NCI-H1436 (cell line): ENCODE data around the gene PRIMPOL.

Experiments
- DNase-seq: peaks from one replicate; lab custom pipeline; 2025; lab: John Stamatoyannopoulos, UW

PRIMPOL gene

DNA sequence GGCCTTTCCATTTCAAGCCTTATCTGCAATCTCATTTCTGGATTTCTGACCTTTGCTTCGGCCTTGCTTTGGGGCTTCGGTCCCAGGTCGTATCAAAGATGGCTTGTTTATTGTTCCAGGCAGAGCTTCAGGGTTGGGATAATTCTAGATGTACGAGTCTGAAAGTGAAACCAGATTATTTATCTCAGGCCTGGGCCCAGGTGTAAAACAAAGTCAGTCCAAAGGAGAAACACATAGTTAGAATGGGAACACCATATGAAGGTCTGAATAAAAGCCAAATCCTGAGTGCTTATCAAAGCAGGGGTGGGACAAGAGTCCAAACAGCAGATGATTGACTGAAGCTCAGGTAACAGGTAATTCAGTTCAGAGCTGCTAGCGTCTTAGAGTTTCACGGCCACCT, 17.1 kb downstream of the PRIMPOL start:
- DNase-seq: no peak

DNA sequence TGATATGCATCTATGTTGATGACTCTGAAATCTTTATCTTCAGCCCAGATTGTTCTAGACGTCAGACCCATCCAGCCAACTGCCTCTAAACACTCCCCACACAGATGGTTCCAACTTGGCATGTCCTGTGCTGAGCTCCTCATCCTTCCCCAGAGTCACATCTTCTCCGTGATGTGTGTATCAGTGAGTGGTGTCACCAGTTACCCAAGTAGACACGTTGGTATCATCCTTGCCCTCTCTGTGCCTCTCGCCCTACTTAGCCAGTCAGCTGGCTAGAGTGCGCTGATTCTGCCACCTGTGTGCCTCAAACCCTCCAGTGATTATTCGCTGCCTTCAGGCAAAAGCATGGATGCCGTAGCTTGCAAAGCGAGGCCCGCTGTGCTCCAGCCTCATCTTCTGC, 18.6 kb downstream of the PRIMPOL start:
- no peak for DNase-seq

DNA sequence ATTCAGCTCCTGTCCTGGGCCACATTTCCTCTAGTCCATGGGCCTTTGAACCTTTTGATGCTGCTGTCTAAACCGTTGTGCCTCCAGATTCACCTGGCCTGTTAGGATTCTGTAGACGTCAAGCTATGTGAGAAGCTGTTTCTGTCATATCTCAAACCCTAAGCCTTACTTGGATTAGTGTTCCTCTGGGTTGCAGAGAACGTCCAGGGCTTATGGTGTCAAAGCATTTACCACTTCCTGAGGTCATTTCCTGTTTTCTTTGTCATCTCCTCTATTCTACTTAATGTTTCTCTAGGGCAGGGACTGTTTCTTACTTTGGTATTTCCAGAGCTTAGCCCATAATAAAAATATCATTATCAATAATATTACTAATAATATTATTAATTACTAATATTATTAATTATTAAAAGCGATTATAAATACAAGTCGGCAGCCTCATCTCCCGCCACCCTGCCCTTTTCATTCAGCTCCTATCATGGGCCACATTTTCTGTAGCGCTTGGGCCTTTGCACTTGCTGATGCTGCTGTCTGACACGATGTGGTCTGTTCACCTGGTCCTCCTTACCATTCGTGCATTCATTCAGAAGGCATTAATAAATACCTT, 19.1 kb downstream of the PRIMPOL start:
- no peak for DNase-seq

DNA sequence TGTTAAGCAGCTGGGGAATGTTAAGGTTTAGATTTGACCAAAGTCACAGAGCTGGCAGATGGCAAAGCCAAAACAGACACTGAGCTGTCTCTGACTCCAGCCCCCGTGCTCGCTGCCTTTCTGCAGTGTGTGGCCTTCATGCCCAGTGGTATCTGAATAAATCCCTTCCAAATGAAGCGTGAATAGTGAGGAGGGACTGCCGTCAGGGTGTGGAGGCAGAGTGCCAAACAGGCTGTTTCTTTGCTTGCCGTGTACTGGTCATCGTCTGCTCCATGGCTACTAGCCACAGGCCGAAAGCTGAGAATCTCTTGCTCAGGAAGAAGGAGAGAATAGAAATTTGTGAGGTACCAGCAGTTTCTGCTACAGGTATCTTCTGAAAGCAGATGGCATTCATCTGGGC, 19.7 kb downstream of the PRIMPOL start:
- no peak for DNase-seq

DNA sequence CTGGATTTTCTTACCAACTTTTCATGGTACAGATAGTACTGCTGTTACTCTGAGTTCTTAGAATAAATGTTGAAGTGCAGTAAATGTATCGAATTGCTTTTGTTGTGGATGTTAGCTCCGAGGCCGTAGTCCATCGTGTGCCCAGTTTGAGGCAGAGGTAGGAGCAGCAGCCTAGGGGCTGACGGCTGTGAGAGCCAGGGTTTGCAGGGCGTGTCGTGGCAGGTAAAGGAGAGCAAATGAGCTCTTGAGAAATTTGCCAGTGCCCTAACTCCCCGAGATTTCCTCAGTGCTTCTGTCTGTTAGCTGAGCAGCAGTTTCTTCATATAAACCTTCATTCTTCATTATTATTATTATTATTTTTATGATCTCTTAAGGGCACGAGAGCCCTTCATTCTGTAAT, 21.6 kb downstream of the PRIMPOL start:
- no peak for DNase-seq

DNA sequence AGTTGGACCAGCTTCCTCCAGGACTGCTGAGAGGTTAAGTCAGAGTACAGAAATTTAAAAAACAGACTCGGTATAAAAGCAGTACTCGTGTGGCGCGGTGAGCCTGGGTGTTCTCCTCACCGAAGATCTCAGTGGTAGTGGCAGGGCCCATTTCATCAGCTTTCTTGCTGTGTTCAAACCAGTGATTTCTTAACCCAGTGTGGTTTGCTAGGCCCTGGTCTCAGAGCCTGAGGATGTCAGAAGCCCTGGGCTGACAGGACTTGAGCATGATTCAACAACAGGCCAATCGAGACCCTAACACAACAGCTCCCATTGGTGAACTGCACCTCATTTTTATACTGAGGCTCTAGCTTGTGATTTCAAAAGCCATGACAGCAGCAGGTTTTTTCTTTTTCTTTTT, 23.2 kb downstream of the PRIMPOL start:
- no peak for DNase-seq

DNA sequence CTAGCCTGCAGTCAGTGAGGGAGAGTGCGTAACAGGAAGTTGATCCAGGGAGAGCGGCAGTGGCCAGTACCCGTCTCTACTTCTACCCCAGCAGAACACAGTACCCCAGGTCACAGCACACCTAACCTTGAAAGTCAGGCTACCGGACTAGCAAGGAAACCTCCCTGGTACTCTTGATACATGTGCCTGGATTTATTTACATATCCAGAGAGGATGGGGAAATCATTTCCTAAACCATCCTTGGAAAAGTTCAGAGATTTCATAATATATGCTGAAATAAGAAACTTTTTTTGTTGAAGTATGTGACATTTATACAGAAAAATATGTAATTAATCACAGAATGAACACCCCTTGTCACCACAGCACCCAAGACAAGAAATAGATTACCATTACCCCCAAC, 24.5 kb downstream of the PRIMPOL start:
- no peak for DNase-seq

DNA sequence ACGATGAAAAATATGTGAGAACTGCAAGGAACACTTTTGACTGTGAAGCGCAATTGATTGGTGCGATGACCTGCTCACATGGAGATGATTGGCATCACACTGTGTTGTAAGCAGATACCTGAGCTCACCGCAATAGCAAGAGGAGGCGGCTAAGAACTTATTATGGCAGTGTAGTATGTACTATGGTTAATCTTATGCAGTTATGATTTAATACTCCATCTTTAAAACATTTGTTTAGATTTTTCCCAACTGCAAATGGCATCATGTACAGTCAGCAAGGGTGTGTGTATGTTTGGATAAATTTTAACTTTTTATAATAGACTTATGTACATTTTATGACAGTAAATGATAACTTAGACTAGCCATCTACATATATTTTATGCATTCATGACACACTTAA, 25.5 kb downstream of the PRIMPOL start:
- no peak for DNase-seq

DNA sequence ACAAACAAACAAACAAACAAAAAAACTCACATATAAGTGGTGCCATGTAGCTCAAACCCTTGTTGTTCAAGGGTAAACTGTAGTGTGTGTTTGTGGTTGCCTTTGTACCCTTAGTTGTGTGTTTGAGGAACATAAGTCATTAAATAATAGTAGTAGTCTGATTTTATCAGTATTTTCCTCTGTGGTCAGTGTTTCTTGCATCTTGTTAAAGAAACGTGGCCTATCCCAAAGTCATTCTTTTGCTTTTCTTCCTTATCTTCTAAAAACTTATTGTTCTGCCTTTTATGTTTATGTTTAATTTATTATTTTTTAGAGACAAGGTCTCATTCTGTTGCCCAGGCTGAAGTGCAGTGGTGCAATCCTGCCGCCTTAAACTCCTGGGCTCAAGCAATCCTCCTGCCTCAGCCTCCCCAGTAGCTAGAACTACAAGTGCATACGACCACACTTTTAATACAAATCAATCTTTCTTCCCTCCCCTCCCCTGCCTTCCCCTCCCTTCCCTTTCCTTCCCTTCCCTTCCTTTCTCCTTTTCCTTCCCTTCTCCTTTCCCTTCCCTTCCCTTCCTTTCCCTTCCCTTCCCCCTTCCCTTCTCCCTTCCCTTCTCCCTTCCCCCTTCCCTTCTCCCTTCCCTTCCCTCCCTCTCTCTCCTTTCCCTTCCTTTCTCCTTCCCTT, 26.4 kb downstream of the PRIMPOL start:
- DNase-seq: no peak

DNA sequence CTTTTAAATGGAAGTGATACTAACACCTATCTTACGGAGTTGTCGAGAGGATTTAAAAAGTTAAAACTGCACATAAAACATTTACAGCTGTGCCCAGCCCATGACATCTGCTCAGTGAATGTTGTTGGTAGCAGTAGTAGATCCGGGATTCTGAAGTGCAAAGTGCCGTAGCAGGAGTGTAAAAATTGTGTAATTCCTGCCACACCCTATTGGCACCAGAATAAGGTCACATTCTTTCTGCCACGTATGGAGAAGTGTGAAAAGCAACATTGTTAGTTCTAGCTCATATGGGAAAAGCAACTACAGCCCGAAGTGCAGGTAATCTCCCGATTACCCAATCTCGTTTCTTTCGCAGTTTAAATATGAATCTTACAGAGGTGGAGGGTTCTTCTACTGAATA, 31.2 kb downstream of the PRIMPOL start:
- DNase-seq: no peak

DNA sequence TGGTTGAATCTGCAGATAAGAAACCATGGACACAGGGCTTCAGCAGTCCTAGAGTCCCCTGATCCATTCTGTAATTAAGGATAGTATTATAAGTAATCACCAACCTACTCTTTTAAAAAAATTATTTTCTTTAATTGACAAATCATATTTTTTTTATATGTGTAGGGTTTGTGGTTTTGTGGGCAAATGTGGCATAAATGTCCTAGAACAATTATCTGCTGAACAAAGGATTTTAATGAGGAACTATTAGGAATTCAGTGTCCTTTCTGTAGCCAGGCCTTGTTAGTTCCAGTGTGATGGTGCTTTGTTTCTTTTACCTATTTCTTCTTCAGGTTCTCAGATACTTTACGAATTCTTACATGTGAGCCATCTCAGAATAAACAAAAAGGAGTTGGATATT, 32.4 kb downstream of the PRIMPOL start:
- DNase-seq: no peak

DNA sequence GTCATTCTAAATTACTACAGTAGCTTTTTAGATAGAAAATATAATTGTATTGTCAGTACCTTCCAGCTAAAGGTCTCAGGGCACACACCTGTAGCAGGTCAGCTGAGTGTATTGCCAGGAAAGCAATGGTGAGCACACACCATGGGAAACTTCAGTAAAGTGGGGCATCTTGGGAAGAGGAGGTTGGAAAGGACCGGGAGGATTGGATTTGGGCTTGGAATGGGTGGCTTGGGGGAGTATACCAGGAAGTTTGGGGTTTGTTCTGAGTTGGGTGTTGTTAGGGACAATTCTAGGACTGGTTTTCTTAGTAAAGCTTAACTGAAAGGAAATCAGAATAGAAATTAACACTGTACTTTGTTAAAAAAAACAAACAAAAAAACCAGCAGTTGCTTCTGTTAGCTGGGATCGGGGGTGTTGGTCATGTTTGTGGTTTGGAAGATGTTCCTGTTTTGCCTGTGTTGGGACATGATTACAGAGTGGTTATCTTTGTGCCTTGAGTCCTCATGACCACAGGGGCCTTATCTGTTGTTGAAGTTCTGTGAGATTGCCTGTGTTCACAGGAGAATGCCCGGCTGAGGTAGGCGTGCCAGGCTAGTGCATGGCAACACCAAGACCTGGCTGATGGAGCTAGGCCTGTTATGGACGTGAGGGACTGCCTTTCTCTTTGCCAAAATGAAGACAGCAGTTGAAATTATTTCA, 35.1 kb downstream of the PRIMPOL start:
- DNase-seq: no peak

DNA sequence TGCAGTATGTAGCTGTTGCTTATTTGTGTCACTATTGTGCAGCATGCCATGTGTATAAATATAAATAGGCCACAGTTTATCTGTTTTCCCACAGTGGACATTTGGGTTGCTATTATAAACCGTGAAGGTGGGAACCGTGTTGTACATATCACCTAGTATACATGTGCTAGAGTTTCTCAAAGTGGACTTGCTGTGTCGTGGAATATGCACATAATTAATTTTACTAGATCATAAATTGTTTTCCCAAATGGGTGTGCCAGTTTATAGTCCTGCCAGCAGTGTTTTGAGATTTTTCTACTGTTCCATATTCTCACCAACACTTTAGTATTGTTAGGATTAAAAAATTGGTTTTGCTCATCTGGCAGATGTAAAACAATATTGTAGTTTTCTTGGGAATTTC, 38.5 kb downstream of the PRIMPOL start:
- DNase-seq: no peak

DNA sequence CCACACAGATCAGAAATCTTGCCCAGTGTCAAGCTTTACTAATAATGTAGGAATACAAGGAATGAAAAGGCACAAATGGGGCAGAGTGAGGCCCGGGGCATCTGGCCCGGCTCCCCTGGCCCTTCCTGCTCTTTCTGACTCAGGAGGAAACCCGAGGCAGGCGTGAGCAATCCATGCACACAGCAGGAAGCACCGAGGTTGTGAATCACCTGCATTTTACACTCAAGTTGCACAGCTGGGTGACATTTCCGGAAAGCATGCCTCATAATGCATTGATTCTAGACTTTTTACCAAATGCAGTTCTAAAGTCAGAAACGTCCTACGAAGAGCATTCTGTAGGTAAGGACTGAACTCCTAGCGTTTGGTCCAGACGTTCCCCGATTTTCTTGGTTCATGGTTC, 38.9 kb downstream of the PRIMPOL start:
- DNase-seq: no peak

DNA sequence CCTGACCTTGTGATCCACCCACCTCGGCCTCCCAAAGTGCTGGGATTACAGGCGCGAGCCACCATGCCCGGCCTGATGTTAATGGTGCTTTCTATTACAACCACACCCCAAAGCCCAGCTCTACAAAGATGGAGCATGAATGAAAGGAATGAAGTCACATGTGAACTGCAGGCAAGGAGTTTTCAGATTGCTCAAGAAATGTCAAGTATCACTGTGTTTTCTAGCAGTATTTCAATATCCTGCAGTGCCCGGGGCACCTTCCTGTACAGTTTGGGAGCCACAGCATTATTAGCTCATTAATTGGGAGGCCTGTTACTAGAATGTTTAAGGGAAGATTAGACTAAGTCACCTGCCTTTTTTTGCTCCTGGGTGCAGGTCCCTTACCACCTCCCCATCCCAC, 40.1 kb downstream of the PRIMPOL start:
- no peak for DNase-seq

DNA sequence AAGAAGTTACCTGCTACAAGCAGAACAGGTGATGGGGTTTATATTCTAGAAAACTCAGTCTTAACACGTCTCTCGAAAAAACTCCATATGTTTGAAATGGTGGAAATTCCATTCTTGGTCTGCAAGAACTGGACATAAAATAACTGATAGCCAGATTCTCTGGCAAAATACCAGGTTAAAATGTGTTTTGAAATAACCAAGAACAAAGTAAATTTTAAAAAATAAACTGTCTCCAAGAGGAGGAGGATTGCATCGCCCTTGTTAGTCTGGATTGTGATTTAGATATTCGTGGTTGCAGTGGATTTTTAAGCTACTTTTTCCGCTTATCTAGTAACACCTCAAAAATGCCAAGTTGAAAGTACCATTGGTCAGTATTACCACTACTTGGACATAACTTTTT, 43.5 kb downstream of the PRIMPOL start:
- no peak for DNase-seq

DNA sequence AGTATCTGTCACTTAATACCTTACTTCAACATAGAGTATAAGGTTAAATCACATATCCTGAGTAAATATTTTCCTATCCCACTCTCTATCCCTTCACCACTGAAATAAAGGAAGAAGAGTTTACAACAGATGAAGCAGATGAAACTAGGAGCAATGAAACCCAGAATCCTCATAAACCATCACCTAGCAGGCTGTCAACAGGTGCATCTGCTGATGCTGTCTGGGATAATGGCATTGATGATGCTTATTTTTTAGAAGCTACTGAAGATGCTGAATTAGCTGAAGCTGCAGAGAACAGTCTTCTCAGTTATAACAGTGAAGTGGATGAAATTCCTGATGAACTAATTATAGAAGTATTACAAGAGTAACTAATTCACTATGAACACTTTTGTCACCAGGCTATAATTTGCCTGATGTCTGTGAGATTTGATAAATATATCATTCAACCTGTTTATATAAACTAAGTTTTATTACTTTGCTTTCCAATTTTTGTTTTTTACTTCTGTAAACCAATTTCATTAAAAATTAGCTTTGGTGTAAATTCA, 44.9 kb downstream of the PRIMPOL start:
- DNase-seq: no peak

DNA sequence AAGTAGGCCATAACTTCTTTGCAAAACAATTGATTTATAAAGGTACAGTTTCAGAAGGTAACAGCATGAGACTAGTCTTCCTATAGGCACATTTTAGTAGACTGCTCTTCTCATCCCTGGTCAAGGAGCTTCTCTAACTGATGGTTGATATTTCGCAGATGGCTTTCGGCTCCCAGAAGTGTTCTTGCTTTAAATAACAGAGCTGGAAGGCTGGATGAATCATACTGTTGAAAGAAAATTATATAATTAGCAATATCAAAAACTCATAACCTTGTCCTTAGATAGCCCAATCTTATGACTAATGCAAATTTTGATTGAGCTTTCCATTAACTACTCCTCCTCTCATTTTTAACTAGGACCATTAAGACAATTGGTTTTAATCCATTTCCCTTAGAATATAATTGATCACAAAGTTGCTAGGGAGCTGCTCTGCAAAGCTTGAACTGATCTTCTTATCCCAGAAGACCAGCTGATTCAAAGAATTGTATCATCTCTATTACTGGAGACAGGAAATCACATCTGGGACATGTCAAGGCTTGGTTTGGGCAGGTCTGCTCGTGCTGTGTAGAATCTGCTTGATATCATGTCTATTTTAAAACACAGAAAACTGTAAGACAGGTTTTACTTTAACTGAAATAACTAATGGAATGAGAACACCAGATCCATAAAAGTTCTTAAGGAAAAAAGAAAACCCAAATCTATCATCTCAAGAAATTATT, 45.8 kb downstream of the PRIMPOL start:
- no peak for DNase-seq

DNA sequence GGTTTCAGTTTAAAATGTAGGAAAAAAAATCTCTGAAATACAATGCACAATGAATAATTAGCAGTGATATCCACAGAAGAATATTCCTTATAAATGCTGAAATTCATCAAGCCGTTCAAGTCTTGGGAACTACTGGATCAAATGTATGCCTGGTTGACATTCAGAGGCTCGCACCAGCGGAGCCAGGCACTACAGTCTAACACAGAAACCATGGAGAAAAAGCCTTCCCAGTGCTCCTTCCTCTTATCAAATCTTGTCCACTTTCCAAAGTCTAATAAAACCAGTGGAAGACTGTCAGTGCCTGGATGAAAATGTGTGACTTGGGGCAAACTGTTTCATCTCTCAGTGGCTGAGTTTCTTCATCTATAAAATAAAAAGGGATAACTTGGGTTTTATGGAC, 48.4 kb downstream of the PRIMPOL start:
- DNase-seq: no peak

DNA sequence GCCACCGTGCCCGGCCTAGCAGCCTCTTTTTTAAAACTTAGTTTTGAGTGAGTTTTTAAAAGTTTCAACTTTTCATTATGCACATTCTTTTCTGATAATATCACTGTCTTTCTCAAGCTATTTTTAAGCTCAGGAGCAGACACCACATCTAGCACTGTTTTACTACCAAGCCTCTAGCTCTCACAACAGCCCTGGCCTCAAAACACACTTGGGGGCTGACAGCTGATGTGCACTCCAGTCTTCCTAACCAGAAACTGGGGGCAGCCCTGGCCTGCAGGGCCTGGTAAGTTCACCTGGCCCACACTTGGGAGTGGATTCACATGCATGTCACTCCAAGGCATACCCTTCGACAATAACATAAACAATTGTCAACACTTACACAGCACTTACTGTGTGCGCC, 50.4 kb downstream of the PRIMPOL start:
- DNase-seq: no peak

DNA sequence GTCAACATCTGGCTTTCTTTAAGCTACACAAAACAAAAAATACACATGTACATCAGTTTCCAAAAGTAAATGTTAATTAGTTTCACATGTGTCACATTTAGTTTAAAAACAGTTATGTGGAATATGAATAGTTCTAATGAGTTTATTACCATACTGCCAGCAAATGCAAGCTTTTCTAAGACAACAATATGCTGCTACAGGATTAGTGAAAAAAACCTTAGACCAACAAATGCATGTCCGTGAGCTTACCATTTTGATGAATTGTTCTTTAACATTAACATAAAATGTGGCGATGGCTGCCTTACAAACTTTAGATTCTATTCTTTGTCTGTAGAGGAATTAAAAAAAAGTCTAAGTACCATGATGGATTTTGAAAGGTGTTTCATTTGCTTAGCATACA, 52.6 kb downstream of the PRIMPOL start:
- DNase-seq: no peak

DNA sequence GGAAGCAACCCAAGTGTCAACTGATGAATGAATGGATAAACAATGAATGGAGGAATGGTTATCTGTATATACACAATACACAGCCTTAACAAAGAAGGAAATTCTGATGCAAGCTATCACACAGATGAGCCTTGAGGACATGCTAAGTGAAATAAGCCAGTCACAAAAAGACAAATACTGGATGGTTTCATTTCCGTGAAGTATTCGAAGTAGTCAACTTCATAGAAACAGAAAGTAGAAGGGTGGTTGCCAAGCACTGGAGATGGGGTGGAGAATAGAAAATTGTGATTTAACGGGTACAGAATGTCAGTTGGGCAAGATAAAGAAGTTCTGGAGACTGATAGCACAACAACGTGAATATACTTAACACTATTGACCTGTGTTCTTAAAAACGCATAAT, 56.2 kb downstream of the PRIMPOL start:
- DNase-seq: no peak

DNA sequence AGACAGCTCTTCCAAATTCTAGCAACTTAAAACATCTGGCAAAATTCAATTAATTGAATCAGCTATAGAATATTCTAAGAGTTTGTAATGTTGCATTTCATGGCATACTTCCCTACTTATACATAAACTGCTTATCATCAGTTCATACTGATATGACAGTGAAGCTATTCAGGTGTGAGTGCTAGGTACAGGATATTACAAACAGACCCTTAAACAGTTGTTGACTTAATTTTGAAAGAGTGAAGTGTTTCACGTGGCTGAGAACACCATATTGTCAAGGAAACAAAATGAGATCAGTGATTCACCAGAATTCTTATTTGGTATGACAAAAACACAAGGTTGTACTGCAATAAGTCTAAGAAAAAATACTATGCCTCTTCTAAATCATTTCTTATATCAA, 56.9 kb downstream of the PRIMPOL start:
- DNase-seq: no peak
